ENCODE data around the gene RPL21.
A peak's percentile ranks its signal among the peaks of the same experiment; 100 is the strongest.

The RPL21 gene

GRCh38 chr13:27236478-27236877 is 14.9 kb upstream of the RPL21 start:
- Mint-ChIP-seq H3K27ac (no peak overlapping the region), H3K9me3 (ENCODE audit: low read depth) (peaks cover 5% of the 10 kb centered on the region), H3K27me3 (no peaks in the 10 kb centered on the region), H3K4me3 (no peak overlapping the region), H3K4me1 (ENCODE audit: low read depth) (peaks cover 1% of the 10 kb centered on the region), H3K36me3 (peaks cover 12% of the 10 kb centered on the region)

GRCh38 chr13:27242702-27243101 is 8.7 kb upstream of the RPL21 start:
- no peak overlapping the region for H3K4me3 Mint-ChIP-seq
- no peaks in the 10 kb centered on the region for H3K9me3 Mint-ChIP-seq (ENCODE audit: low read depth)
- peaks cover 5% of the 10 kb centered on the region for H3K4me1 Mint-ChIP-seq (ENCODE audit: low read depth)
- no peaks in the 10 kb centered on the region for H3K27me3 Mint-ChIP-seq
- H3K27ac Mint-ChIP-seq: no peak overlapping the region
- H3K36me3 Mint-ChIP-seq: peaks cover 3% of the 10 kb centered on the region

GRCh38 chr13:27245610-27246009 is 5.7 kb upstream of the RPL21 start:
- H3K4me1 Mint-ChIP-seq (ENCODE audit: low read depth): peaks cover 21% of the 10 kb centered on the region
- peaks cover 3% of the 10 kb centered on the region for H3K36me3 Mint-ChIP-seq
- no peaks in the 10 kb centered on the region for H3K27me3 Mint-ChIP-seq
- H3K4me3 Mint-ChIP-seq: no peak overlapping the region
- H3K27ac Mint-ChIP-seq: peak overlapping the region; percentile 1
- no peaks in the 10 kb centered on the region for H3K9me3 Mint-ChIP-seq (ENCODE audit: low read depth)

- no peaks in the 10 kb centered on the region for H3K9me3 Mint-ChIP-seq (ENCODE audit: low read depth)
- peaks cover 26% of the 10 kb centered on the region for H3K36me3 Mint-ChIP-seq
- no peaks in the 10 kb centered on the region for H3K27me3 Mint-ChIP-seq
- H3K27ac Mint-ChIP-seq: peak overlapping the region; percentile 96
- H3K4me3 Mint-ChIP-seq: peak overlapping the region; percentile 93
- peaks cover 47% of the 10 kb centered on the region for H3K4me1 Mint-ChIP-seq (ENCODE audit: low read depth)
Observed at GRCh38 chr13:27250833-27251165, 559 bp upstream of the RPL21 start.

GRCh38 chr13:27252467-27252866 is 1.1 kb downstream of the RPL21 start:
- Mint-ChIP-seq H3K27me3 (no peaks in the 10 kb centered on the region), H3K4me3 (peak overlapping the region; percentile 93), H3K4me1 (ENCODE audit: low read depth) (peaks cover 54% of the 10 kb centered on the region), H3K9me3 (ENCODE audit: low read depth) (no peaks in the 10 kb centered on the region), H3K27ac (peak overlapping the region; percentile 96), H3K36me3 (peaks cover 30% of the 10 kb centered on the region)

GRCh38 chr13:27257233-27257568 is 5.8 kb downstream of the RPL21 start:
- Mint-ChIP-seq H3K9me3 (ENCODE audit: low read depth) (no peaks in the 10 kb centered on the region), H3K36me3 (peaks cover 40% of the 10 kb centered on the region), H3K27ac (peak overlapping the region; percentile 82), H3K4me3 (peak overlapping the region; percentile 3), H3K4me1 (ENCODE audit: low read depth) (peaks cover 77% of the 10 kb centered on the region), H3K27me3 (no peaks in the 10 kb centered on the region)

- peak overlapping the region; percentile 82 for H3K27ac Mint-ChIP-seq
- H3K36me3 Mint-ChIP-seq: peaks cover 35% of the 10 kb centered on the region
- no peaks in the 10 kb centered on the region for H3K9me3 Mint-ChIP-seq (ENCODE audit: low read depth)
- H3K4me3 Mint-ChIP-seq: peak overlapping the region; percentile 3
- no peaks in the 10 kb centered on the region for H3K27me3 Mint-ChIP-seq
- H3K4me1 Mint-ChIP-seq (ENCODE audit: low read depth): peaks cover 81% of the 10 kb centered on the region
Observed at GRCh38 chr13:27257648-27258253, 6.4 kb downstream of the RPL21 start.

GRCh38 chr13:27258637-27259386 is 7.5 kb downstream of the RPL21 start:
- H3K36me3 Mint-ChIP-seq: peaks cover 25% of the 10 kb centered on the region
- H3K9me3 Mint-ChIP-seq (ENCODE audit: low read depth): no peaks in the 10 kb centered on the region
- H3K27ac Mint-ChIP-seq: peak overlapping the region; percentile 65
- H3K27me3 Mint-ChIP-seq: no peaks in the 10 kb centered on the region
- no peak overlapping the region for H3K4me3 Mint-ChIP-seq
- H3K4me1 Mint-ChIP-seq (ENCODE audit: low read depth): peaks cover 81% of the 10 kb centered on the region

GRCh38 chr13:27259831-27260230 is 8.5 kb downstream of the RPL21 start:
- H3K4me1 Mint-ChIP-seq (ENCODE audit: low read depth): peaks cover 82% of the 10 kb centered on the region

GRCh38 chr13:27261396-27261795 is 10.0 kb downstream of the RPL21 start:
- peaks cover 75% of the 10 kb centered on the region for H3K4me1 Mint-ChIP-seq (ENCODE audit: low read depth)
- peak overlapping the region; percentile 79 for H3K27ac Mint-ChIP-seq
- peak overlapping the region; percentile 20 for H3K4me3 Mint-ChIP-seq
- no peaks in the 10 kb centered on the region for H3K27me3 Mint-ChIP-seq
- peaks cover 18% of the 10 kb centered on the region for H3K36me3 Mint-ChIP-seq
- H3K9me3 Mint-ChIP-seq (ENCODE audit: low read depth): no peaks in the 10 kb centered on the region

More at GRCh38 chr13:27259831-27260230, 8.5 kb downstream of the RPL21 start:
- Mint-ChIP-seq H3K4me3 (no peak overlapping the region), H3K27me3 (no peaks in the 10 kb centered on the region), H3K36me3 (peaks cover 19% of the 10 kb centered on the region), H3K27ac (peak overlapping the region; percentile 69), H3K9me3 (ENCODE audit: low read depth) (no peaks in the 10 kb centered on the region)

GRCh38 chr13:27263438-27263837 is 12.1 kb downstream of the RPL21 start:
- H3K4me3 Mint-ChIP-seq: no peak overlapping the region
- H3K4me1 Mint-ChIP-seq (ENCODE audit: low read depth): peaks cover 72% of the 10 kb centered on the region
- H3K9me3 Mint-ChIP-seq (ENCODE audit: low read depth): no peaks in the 10 kb centered on the region
- peaks cover 9% of the 10 kb centered on the region for H3K36me3 Mint-ChIP-seq
- peak overlapping the region; percentile 30 for H3K27ac Mint-ChIP-seq
- H3K27me3 Mint-ChIP-seq: no peaks in the 10 kb centered on the region

GRCh38 chr13:27264181-27264580 is 12.8 kb downstream of the RPL21 start:
- no peaks in the 10 kb centered on the region for H3K27me3 Mint-ChIP-seq
- H3K4me1 Mint-ChIP-seq (ENCODE audit: low read depth): peaks cover 66% of the 10 kb centered on the region
- peak overlapping the region; percentile 9 for H3K4me3 Mint-ChIP-seq
- H3K9me3 Mint-ChIP-seq (ENCODE audit: low read depth): no peaks in the 10 kb centered on the region
- H3K27ac Mint-ChIP-seq: peak overlapping the region; percentile 25
- H3K36me3 Mint-ChIP-seq: peaks cover 5% of the 10 kb centered on the region

GRCh38 chr13:27264648-27265047 is 13.3 kb downstream of the RPL21 start:
- Mint-ChIP-seq H3K27ac (peak overlapping the region; percentile 25), H3K4me1 (ENCODE audit: low read depth) (peaks cover 61% of the 10 kb centered on the region), H3K36me3 (peaks cover 5% of the 10 kb centered on the region), H3K27me3 (no peaks in the 10 kb centered on the region), H3K4me3 (no peak overlapping the region), H3K9me3 (ENCODE audit: low read depth) (no peaks in the 10 kb centered on the region)

- Mint-ChIP-seq H3K36me3 (no peaks in the 10 kb centered on the region), H3K4me1 (ENCODE audit: low read depth) (peaks cover 50% of the 10 kb centered on the region), H3K27ac (no peak overlapping the region), H3K4me3 (no peak overlapping the region), H3K27me3 (no peaks in the 10 kb centered on the region), H3K9me3 (ENCODE audit: low read depth) (no peaks in the 10 kb centered on the region)
Observed at GRCh38 chr13:27266917-27267316, 15.6 kb downstream of the RPL21 start.

- H3K4me3 Mint-ChIP-seq: no peak overlapping the region
- peaks cover 48% of the 10 kb centered on the region for H3K4me1 Mint-ChIP-seq (ENCODE audit: low read depth)
- H3K36me3 Mint-ChIP-seq: no peaks in the 10 kb centered on the region
- no peak overlapping the region for H3K27ac Mint-ChIP-seq
- no peaks in the 10 kb centered on the region for H3K27me3 Mint-ChIP-seq
- no peaks in the 10 kb centered on the region for H3K9me3 Mint-ChIP-seq (ENCODE audit: low read depth)
Observed at GRCh38 chr13:27267596-27267995, 16.2 kb downstream of the RPL21 start.
